C4-2B (cell line): ENCODE measurements around the gene GYS1.

Source experiments
- ZFX ChIP-seq: fragments of 450-650 bp; IDR thresholded peaks from 2 replicates; pipeline ENCODE4 v1.6.1; 2017
- TF ChIP-seq, protein P1 (sequence below): fragments of 450-650 bp; conservative IDR thresholded peaks from 2 replicates; pipeline ENCODE4 v1.5.1; 2017; ENCODE audit warnings: mild to moderate bottlenecking

DNA sequence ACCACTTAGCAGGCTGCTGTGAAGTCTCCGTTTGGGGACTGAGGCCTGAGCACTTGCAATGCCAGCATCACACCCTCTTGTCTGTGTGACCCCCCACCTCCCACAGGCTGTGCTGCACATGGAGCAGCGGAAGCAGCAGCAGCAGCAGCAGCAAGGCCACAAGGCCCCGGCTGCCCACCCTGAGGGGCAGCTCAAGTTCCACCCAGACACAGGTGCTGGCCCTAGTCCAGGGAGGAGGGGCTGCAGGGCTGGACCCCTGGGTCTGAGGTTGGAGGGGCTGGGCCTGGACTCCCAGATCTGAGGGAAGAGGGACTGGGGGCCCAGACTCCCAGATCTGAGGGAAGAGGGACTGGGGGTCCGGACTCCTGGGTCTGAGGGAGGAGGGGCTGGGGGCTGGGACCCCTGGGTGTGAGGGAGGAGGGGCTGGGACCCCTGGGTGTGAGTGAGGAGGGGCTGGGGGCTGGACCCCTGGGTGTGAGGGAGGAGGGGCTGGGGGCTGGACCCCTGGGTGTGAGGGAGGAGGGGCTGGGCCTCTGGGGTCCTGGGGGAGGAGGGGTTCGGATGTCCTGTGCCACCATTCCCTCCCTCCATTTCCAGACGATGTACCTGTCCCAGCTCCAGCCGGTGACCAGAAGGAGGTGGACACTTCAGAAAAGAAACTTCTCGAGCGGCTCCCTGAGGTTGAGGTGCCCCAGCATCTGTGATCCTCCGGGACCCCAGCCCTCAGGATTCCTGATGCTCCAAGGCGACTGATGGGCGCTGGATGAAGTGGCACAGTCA, 71.2 kb downstream of the GYS1 start:
- TF ChIP-seq, protein P1, sequence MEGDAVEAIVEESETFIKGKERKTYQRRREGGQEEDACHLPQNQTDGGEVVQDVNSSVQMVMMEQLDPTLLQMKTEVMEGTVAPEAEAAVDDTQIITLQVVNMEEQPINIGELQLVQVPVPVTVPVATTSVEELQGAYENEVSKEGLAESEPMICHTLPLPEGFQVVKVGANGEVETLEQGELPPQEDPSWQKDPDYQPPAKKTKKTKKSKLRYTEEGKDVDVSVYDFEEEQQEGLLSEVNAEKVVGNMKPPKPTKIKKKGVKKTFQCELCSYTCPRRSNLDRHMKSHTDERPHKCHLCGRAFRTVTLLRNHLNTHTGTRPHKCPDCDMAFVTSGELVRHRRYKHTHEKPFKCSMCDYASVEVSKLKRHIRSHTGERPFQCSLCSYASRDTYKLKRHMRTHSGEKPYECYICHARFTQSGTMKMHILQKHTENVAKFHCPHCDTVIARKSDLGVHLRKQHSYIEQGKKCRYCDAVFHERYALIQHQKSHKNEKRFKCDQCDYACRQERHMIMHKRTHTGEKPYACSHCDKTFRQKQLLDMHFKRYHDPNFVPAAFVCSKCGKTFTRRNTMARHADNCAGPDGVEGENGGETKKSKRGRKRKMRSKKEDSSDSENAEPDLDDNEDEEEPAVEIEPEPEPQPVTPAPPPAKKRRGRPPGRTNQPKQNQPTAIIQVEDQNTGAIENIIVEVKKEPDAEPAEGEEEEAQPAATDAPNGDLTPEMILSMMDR, result no peak
- no peak for TF ChIP-seq ZFX
